K562 (cell line): ENCODE measurements around the gene GLI3. TPM values are rescaled to one million over a fixed set of nuclear protein-coding genes. Genes with fewer than 3 reads are reported as not detected.

ENCODE experiments used
- ATAC-seq: fragments of 200-7000 bp; cut with Tn5 transposase; 3 replicates; pipeline ENCODE4 v1.9.1; 2020; ENCODE audit warnings: moderate library complexity
- BruUV-seq: library from RNA; stranded (reverse); fragments of 400-500 nt; replicated peaks from 2 replicates; lab custom pipeline; 2021; lab: Mats Ljungman, UMichigan
- CTCF ChIA-PET: fragments of 300-600 bp; formaldehyde crosslinking; extraction: SDS; loops from one replicate; lab custom pipeline; 2021; ENCODE audit warnings: low intra/inter-chr PET ratio; lab: Yijun Ruan, JAX
- POLR2A ChIA-PET: fragments of 300-600, 350-650 bp; sonication (Branson Sonifier 250); formaldehyde crosslinking; extraction: SDS; loops from one replicate; lab custom pipeline; 2021; ENCODE audit warnings: antibody characterized with exemption, inconsistent platforms; lab: Yijun Ruan, JAX
- DNase-seq, 4 experiments: peaks; one replicate each; pipeline versions ENCODE4 v3.0.0 to v3.0.0-alpha.2; 2011 to 2018; ENCODE audit warnings: low spot score in 3 of 4, mixed read lengths in 3 of 4; ENCODE audit errors: extremely low read depth in 1 of 4
- FAIRE-seq: peaks from 2 replicates; lab custom pipeline; 2011; peaks lifted over from hg19 to GRCh38; lab: Jason Lieb, UNC
- H2AFZ ChIP-seq: 2 replicates; pipeline ENCODE4 v1.6.0; 2011; ENCODE audit warnings: low read depth, low read length, control low read depth, inconsistent platforms
- H3K27ac ChIP-seq: fragments of 200-600 bp; 3 replicates; pipeline ENCODE4 v1.8.0; 2011; ENCODE audit warnings: low read depth, mild to moderate bottlenecking, control low read depth, inconsistent platforms, low read length, moderate library complexity, mixed read lengths; ENCODE audit errors: extremely low read depth
- H3K27me3 ChIP-seq, 2 experiments: fragments of 300-600 bp in 1 of 2; 2 replicates in 1 of 2; 3 replicates in 1 of 2; pipeline versions ENCODE4 v1.6.0 to v1.8.0; 2011; ENCODE audit warnings: inconsistent platforms in 2 of 2, low read length in 2 of 2, mild to moderate bottlenecking in 1 of 2, mixed read lengths in 1 of 2, moderate library complexity in 1 of 2; ENCODE audit not compliant: control insufficient read depth in 2 of 2, insufficient read depth in 2 of 2
- H3K36me3 ChIP-seq: fragments of 300-600 bp; 3 replicates; pipeline ENCODE4 v1.8.0; 2011; ENCODE audit warnings: mild to moderate bottlenecking, low read length, inconsistent platforms; ENCODE audit not compliant: control insufficient read depth, insufficient read depth
- H3K4me1 ChIP-seq, 2 experiments: fragments of 200-600 bp in 1 of 2; replicated peaks in 1 of 2; 2 replicates in 1 of 2; 3 replicates in 1 of 2; pipeline versions ENCODE4 v1.5.1 to v1.8.0; 2011; ENCODE audit warnings: inconsistent platforms in 2 of 2, low read length in 2 of 2, mild to moderate bottlenecking in 1 of 2, mixed read lengths in 1 of 2, moderate library complexity in 1 of 2; ENCODE audit not compliant: control insufficient read depth in 2 of 2, insufficient read depth in 2 of 2
- H3K4me2 ChIP-seq: 2 replicates; pipeline ENCODE4 v1.6.1; 2011; ENCODE audit warnings: low read length, control low read depth, inconsistent platforms, mixed read lengths; ENCODE audit not compliant: insufficient read depth
- H3K4me3 ChIP-seq: fragments of 200-600 bp; sonication (generic), shearing (Covaris generic); 2 replicates; pipeline ENCODE4 v1.5.1; 2016; ENCODE audit warnings: control low read depth, inconsistent platforms
- H3K79me2 ChIP-seq: fragments of 200-600 bp; 3 replicates; pipeline ENCODE4 v1.8.0; 2011; ENCODE audit warnings: low read length, inconsistent platforms; ENCODE audit not compliant: control insufficient read depth, insufficient read depth
- H3K9ac ChIP-seq, 2 experiments: 2 replicates each; pipeline versions ENCODE4 v1.6.0 to v1.6.1; 2011; ENCODE audit warnings: low read depth in 2 of 2, low read length in 2 of 2, control low read depth in 1 of 2, inconsistent platforms in 1 of 2, mild to moderate bottlenecking in 1 of 2, mixed read lengths in 1 of 2; ENCODE audit not compliant: insufficient read depth in 1 of 2
- H3K9me1 ChIP-seq: one replicate; pipeline ENCODE4 v1.6.0; 2011; ENCODE audit warnings: inconsistent platforms, mild to moderate bottlenecking, low read length, moderate library complexity; ENCODE audit not compliant: control insufficient read depth, insufficient read depth
- H3K9me3 ChIP-seq: replicated peaks from 2 replicates; pipeline ENCODE4 v1.5.1; 2011; ENCODE audit warnings: low read depth, low read length, inconsistent platforms; ENCODE audit not compliant: control insufficient read depth, insufficient read depth
- H4K20me1 ChIP-seq: replicated peaks from 2 replicates; pipeline ENCODE4 v1.6.1; 2011; ENCODE audit warnings: low read length, inconsistent platforms, mixed read lengths; ENCODE audit not compliant: control insufficient read depth, insufficient read depth
- GABPB2 ChIP-seq: fragments of 250-450 bp; sonication (Bioruptor Pico); conservative IDR thresholded peaks from 2 replicates; pipeline ENCODE4 v1.5.1; 2021; ENCODE audit warnings: mild to moderate bottlenecking
- HIVEP1 ChIP-seq: fragments of 250-450 bp; sonication (Bioruptor Pico); IDR thresholded peaks from 2 replicates; pipeline ENCODE4 v1.4.0; 2020; ENCODE audit warnings: mild to moderate bottlenecking
- NCOA2 ChIP-seq, 2 experiments: fragments of 450-650 bp; IDR thresholded peaks; 2 replicates each; pipeline ENCODE4 v1.6.1; 2018; ENCODE audit warnings: mild to moderate bottlenecking in 2 of 2, moderate library complexity in 1 of 2; ENCODE audit not compliant: partially characterized antibody in 2 of 2
- NRF1 ChIP-seq, 2 experiments: fragments of 450-650 bp; IDR thresholded peaks in 1 of 2; conservative IDR thresholded peaks in 1 of 2; 2 replicates each; pipeline ENCODE4 v1.6.1; 2014; ENCODE audit warnings: mild to moderate bottlenecking in 2 of 2
- ZC3H4 ChIP-seq: sonication (generic); formaldehyde crosslinking; IDR thresholded peaks from 2 replicates; pipeline ENCODE4 v1.9.0; 2021; ENCODE audit warnings: missing genetic modification reagents, borderline replicate concordance
- ZNF347 ChIP-seq: fragments of 450-650 bp; formaldehyde crosslinking; IDR thresholded peaks from 2 replicates; pipeline ENCODE4 v1.4.0; 2020; ENCODE audit warnings: low read depth, mild to moderate bottlenecking, moderate library complexity
- WGBS: fragments of 100-300 bp; shearing (Covaris generic); methylation state at CpG from one replicate; pipeline ENCODE4 v1.1.6; 2016; ENCODE audit warnings: low coverage, mixed read lengths; ENCODE audit not compliant: insufficient coverage; ENCODE audit errors: missing lambda C conversion rate; 5-methylcytosine and 5-hydroxymethylcytosine counted together
- in situ Hi-C: fragments of 300-500 bp; cut with MboI; formaldehyde crosslinking; loops from 4 replicates; pipeline ENCODE4 v1.15.0; 2018; ENCODE audit warnings: inconsistent platforms, mixed read lengths
- intact Hi-C: fragments of 100-400 bp; cut with micrococcal nuclease; formaldehyde crosslinking; loops from 2 replicates; pipeline ENCODE4 v1.14.2; 2022
- polyA plus RNA-seq, 8 experiments: library from polyadenylated mRNA; depleted of rRNA in 4 of 8; stranded (reverse) in 5 of 8; unstranded in 3 of 8; fragments of >200 nt; fragmentation: Nextera tagmentation in 2 of 8; fragmentation: Illumina TruSeq in 1 of 8; extraction: Ambion mirVana in 2 of 8; extraction: Trizol in 1 of 8; gene quantifications; 2 replicates each; pipeline versions ENCODE4 v1.2.1 to v1.2.3, GENCODE V29; 2011 to 2014; ENCODE audit warnings: inconsistent platforms in 1 of 8, missing spikeins in 1 of 8
- total RNA-seq, 7 experiments: library from RNA; depleted of rRNA in 6 of 7; stranded (reverse); fragments of >200 nt in 6 of 7; fragmentation: Illumina TruSeq in 2 of 7; extraction: Trizol in 2 of 7; gene quantifications; 2 replicates each; pipeline versions ENCODE4 v1.2.1 to v1.2.3, GENCODE V29; 2011 to 2021; ENCODE audit warnings: low replicate concordance in 1 of 7

Gene GLI3
- total and polyA plus RNA-seq, 9 of the 15 experiments (the other 6 are each of a cell fraction or from before 2014, with no cell fraction given), result 0.01 to 0.18 (median 0.07) TPM; not detected in 6

- TF ChIP-seq GABPB2 (CRISPR knock-in tag), result no peak
- no peak for TF ChIP-seq HIVEP1 (CRISPR knock-in tag)
- TF ChIP-seq NCOA2 (IDR thresholded peaks at IDR 0.05; ENCODE audit: partially characterized antibody in 2 of 2), result no peak
Measured at GRCh38 chr7:42193471-42194129, 43.4 kb downstream of the GLI3 start (continued).

GRCh38 chr7:42192851-42193461 is 44.1 kb downstream of the GLI3 start:
- BruUV-seq, result no TSS peak
- H3K9me3 ChIP-seq, result no peaks in the 10 kb centered on the region
- DNase-seq (no peak), ATAC-seq (no peak), FAIRE-seq (no peak)
- no peak overlapping the region for H2AFZ ChIP-seq
- 0% methylated on average over 7 of the region's 7 CpGs for WGBS
- H3K4me2 ChIP-seq, result no peak overlapping the region
- H3K9me1 ChIP-seq, result no peaks in the 10 kb centered on the region
- H4K20me1 ChIP-seq, result no peaks in the 10 kb centered on the region; the same call in 1 of the 2 replicates
- no peak overlapping the region for H3K9ac ChIP-seq
- in situ Hi-C loops, result no loop called here
- POLR2A ChIA-PET, result no interaction called here
- H3K79me2 ChIP-seq, result no peaks in the 10 kb centered on the region
- H3K27ac ChIP-seq, result no peak overlapping the region
- intact Hi-C loops, result no loop called here
- H3K36me3 ChIP-seq, result no peaks in the 10 kb centered on the region
- TF ChIP-seq ZC3H4 (CRISPR knock-in tag) (no peak), NRF1 (conservative IDR thresholded peaks at IDR 0.05 in 1 of 2, IDR thresholded peaks at IDR 0.05 in 1 of 2) (no peak), ZNF347 (CRISPR knock-in tag) (no peak)
- H3K4me3 ChIP-seq, result no peak overlapping the region
- peaks cover 0 to 4% of the 10 kb centered on the region in 2 experiments; a peak in 1 of 5 replicates for H3K27me3 ChIP-seq
- CTCF ChIA-PET, result no interaction called here
- no peaks in the 10 kb centered on the region for H3K4me1 ChIP-seq
